Lower leg skin (tissue), 4 donors: ENCODE measurements around the gene RNF141. TPM values are rescaled to one million over a fixed set of nuclear protein-coding genes. Genes with fewer than 3 reads are reported as not detected.

Experiments
- DNase-seq, 2 donors: peaks; one replicate each; pipeline ENCODE4 v3.0.0-alpha.2; 2019; ENCODE audit warnings: low spot score in 2 of 2
- H3K4me3 ChIP-seq: fragments of 200-600 bp; sonication (generic); 2 replicates; pipeline ENCODE4 v1.5.1; 2017; ENCODE audit warnings: mild to moderate bottlenecking, low read depth; ENCODE audit not compliant: poor library complexity, severe bottlenecking
- CTCF ChIP-seq, 3 donors: fragments of 450-650 bp; IDR thresholded peaks; one replicate each; pipeline ENCODE4 v1.5.1; 2016; ENCODE audit warnings: antibody characterized with exemption in 3 of 3, mild to moderate bottlenecking in 3 of 3, moderate library complexity in 2 of 3
- POLR2A ChIP-seq, 2 donors: fragments of 450-650 bp; IDR thresholded peaks; one replicate each; pipeline ENCODE4 v1.6.1; 2016 to 2017; ENCODE audit warnings: antibody characterized with exemption in 2 of 2, mild to moderate bottlenecking in 1 of 2, moderate library complexity in 1 of 2
- WGBS, 2 donors: methylation state at CpG; one replicate each; pipeline ENCODE4 v1.1.5; 2018; 5-methylcytosine and 5-hydroxymethylcytosine counted together
- intact Hi-C: fragments of 100-400 bp; cut with DNase I; formaldehyde crosslinking; loops from one replicate; pipeline ENCODE4 v1.15.0; 2023; ENCODE audit warnings: low total_unique reads
- total RNA-seq, 4 donors: library from RNA; depleted of rRNA; stranded (reverse); fragments of >200 nt; gene quantifications; one replicate each; pipeline ENCODE4 v1.1.0, GENCODE V29; 2016

Gene RNF141
- total RNA-seq, 4 donors from 2014 or later: 70.6 to 74.9 (median 74.2) TPM

DNA sequence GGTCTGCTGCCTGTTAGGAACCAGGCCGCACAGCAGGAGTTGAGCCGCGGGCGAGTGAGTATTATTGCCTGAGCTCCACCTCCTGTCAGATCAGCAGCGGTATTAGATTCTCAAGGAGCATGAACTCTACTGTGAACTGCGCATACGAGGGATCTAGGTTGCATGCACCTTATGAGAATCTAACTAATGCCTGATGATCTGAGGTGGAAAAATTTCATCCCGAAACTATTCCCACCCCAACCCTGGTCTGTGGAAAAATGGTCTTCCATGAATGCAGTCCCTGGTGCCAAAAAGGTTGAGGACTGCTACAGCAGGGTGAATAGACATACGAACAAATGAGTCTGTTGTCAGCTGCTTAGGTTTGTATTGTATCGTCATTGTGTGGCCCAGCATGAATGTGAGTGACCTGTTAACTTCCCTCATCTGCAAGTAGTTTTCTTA is 29.8 kb downstream of the RNF141 start:
- H3K4me3 ChIP-seq: no peak overlapping the region
- TF ChIP-seq POLR2A (IDR thresholded peaks at IDR 0.05): no peak
- no peak for TF ChIP-seq CTCF (IDR thresholded peaks at IDR 0.05)
- 61 to 69% methylated on average over 10 of the region's 10 CpGs for WGBS, 2 donors
- DNase-seq: peak in 1 of 2 donors; percentile 46
- intact Hi-C loops: no loop called here

- intact Hi-C loops: loop anchor here (5.0 kb wide), 1 partner anchor 1334 kb away; no protein-coding TSS in a partner anchor
- no peak for TF ChIP-seq POLR2A (IDR thresholded peaks at IDR 0.05)
- no peak for TF ChIP-seq CTCF (IDR thresholded peaks at IDR 0.05)
- no peak overlapping the region for H3K4me3 ChIP-seq
- peak in 1 of 2 donors; percentile 65 for DNase-seq
These were observed 35.0 kb downstream of the RNF141 start for GRCh38 chr11:10506008-10506370.

DNA sequence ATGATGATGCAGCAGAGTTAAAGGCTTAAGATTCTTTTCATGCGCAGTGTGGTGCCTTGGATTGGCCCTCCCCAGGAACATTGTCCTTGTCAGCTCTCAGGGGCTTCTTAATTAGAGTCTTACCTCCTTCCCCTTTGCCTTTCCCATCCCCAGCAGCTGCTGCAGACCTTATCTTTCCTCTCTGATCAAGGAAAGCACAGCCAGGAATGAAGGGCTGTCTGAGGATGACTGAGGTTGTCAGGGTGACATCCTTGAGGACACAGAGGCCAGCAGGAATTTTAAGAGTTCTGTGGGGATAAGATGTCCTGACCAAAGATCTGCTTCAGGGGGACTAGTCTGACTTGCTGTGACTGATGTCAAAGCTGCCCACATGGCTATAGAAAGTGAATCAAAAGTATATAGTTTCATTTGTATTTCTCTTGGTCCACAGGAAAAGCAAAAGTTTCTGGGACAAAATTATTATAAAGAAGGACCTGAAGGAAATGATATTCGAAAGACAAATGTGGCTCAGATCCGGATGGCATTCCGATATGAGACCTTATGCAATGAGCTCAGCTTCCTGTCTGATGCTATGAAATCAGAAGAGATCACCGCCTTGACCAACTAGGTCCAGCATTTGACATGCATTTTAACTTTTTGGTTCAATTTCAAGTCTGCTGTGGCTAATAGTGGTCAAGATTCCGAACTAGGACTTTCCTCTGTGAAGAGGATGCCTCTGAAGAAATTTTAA is 35.5 kb downstream of the RNF141 start:
- intact Hi-C loops: loop anchor here (5.0 kb wide), 1 partner anchor 1333 kb away; no protein-coding TSS in a partner anchor
- 70 to 86% methylated on average over 6 of the region's 6 CpGs for WGBS, 2 donors
- no peak overlapping the region for H3K4me3 ChIP-seq
- TF ChIP-seq CTCF (IDR thresholded peaks at IDR 0.05): no peak
- TF ChIP-seq POLR2A (IDR thresholded peaks at IDR 0.05): no peak
- no peak for DNase-seq

DNA sequence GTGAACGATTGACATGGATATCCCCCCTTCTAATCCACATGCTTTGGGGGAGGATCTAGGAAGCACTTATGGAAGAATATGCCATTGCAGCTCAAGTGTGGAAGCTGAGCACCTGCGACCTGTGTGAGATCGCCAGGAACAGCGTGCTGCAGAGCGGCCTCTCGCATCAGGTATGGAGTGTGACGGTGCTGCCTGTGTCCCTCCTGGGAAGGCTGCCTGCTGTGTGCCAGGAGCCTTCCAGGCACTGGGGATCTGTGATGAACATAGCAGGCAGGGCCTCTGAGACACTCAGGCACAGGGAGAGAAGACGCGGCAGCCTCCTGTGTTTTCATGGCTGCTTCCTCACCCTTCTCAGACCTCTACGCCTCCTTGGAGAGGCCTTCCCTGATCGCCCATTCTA is 36.5 kb downstream of the RNF141 start:
- WGBS, 2 donors: 93 to 96% methylated on average over 11 of the region's 11 CpGs
- H3K4me3 ChIP-seq: no peak overlapping the region
- TF ChIP-seq POLR2A (IDR thresholded peaks at IDR 0.05) (no peak), CTCF (IDR thresholded peaks at IDR 0.05) (no peak)
- DNase-seq: peak in 1 of 2 donors; percentile 79
- intact Hi-C loops: no loop called here

DNA sequence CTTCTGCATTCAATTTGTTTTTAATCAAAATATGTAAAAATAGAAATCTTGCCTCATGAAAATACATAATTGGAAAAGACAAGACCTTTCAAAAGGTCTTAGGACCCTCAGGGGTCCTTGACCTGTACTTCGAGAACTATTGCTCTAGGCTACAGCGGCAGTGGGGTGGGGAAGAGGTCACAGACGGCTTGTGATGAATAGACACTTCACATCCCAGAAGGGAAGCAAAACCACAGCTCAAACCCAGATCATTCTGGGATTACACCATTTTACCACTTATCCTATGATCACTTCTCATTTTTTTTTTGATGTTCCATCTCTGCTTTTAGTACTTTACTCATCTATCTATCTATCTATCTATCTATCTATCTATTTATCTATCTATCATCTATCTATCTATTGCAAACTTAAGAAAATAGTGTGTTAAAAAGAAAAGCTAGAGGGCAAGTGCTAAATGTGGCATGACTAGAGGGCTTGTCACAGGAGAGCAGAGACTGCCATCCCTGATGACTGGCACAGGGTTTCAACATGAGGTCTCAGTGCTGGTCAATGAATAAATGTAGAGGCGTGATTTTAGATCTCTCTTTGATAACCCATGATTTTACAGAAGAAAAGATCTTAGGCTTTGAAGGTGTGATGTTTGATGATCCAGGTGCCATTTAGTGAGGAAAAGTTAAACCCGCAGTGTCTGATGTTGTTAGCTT is 37.1 kb downstream of the RNF141 start:
- DNase-seq: peak in 1 of 2 donors; percentile 70
- 70 to 77% methylated on average over 5 of the region's 5 CpGs for WGBS, 2 donors
- no peak overlapping the region for H3K4me3 ChIP-seq
- TF ChIP-seq CTCF (IDR thresholded peaks at IDR 0.05) (no peak), POLR2A (IDR thresholded peaks at IDR 0.05) (no peak)
- intact Hi-C loops: no loop called here
